GM12878 (cell line): Measurements from ENCODE around the gene TARS3. TPM values are rescaled to one million over a fixed set of nuclear protein-coding genes. Genes with fewer than 3 reads are reported as not detected.

ENCODE experiments used
- ATAC-seq: fragments of 200-7000 bp; cut with Tn5 transposase; 3 replicates; pipeline ENCODE4 v1.9.1; 2020; ENCODE audit warnings: mild to moderate bottlenecking, moderate library complexity
- BruUV-seq: library from RNA; stranded (reverse); fragments of 400-500 nt; replicated peaks from 2 replicates; lab custom pipeline; 2021; lab: Mats Ljungman, UMichigan
- CTCF ChIA-PET: fragments of 300-600 bp; sonication (Branson Sonifier 250); formaldehyde crosslinking; extraction: SDS; loops from one replicate; lab custom pipeline; 2021; ENCODE audit warnings: inconsistent platforms; lab: Yijun Ruan, JAX
- POLR2A ChIA-PET: fragments of 350-600 bp; formaldehyde crosslinking; extraction: SDS; loops from one replicate; lab custom pipeline; 2021; ENCODE audit warnings: inconsistent platforms; lab: Charles Lee
- RAD21 ChIA-PET: fragments of 300-600 bp; sonication (Branson Sonifier 250); formaldehyde crosslinking; loops from one replicate; lab custom pipeline; 2023; ENCODE audit warnings: antibody characterized with exemption; ENCODE audit not compliant: unreplicated experiment; lab: Charles Lee
- SMC1A ChIA-PET: fragments of 300-600 bp; sonication (Branson Sonifier 250); formaldehyde crosslinking; loops from one replicate; lab custom pipeline; 2023; ENCODE audit not compliant: unreplicated experiment, uncharacterized antibody; lab: Charles Lee
- DNase-seq: peaks from one replicate; pipeline ENCODE4 v3.0.0-alpha.2; 2011; ENCODE audit warnings: low read depth, low spot score
- FAIRE-seq: peaks from 3 replicates; lab custom pipeline; 2011; peaks lifted over from hg19 to GRCh38; lab: Jason Lieb, UNC
- H2AFZ ChIP-seq: 2 replicates; pipeline ENCODE4 v1.6.0; 2011; ENCODE audit warnings: low read depth, low read length, control low read depth; ENCODE audit not compliant: control insufficient read depth
- H3K27ac ChIP-seq: 2 replicates; pipeline ENCODE4 v1.5.1; 2011; ENCODE audit warnings: control low read depth; ENCODE audit not compliant: control insufficient read depth, insufficient read depth
- H3K27me3 ChIP-seq, 2 experiments: replicated peaks in 1 of 2; 2 replicates each; pipeline versions ENCODE4 v1.6.0 to v1.6.1; 2011; ENCODE audit warnings: low read length in 1 of 2; ENCODE audit not compliant: control insufficient read depth in 2 of 2, insufficient read depth in 2 of 2
- H3K36me3 ChIP-seq, 2 experiments: 2 replicates each; pipeline ENCODE4 v1.5.1; 2011; ENCODE audit warnings: low read length in 1 of 2; ENCODE audit not compliant: control insufficient read depth in 2 of 2, insufficient read depth in 2 of 2
- H3K4me1 ChIP-seq: 2 replicates; pipeline ENCODE4 v1.6.1; 2011; ENCODE audit warnings: mild to moderate bottlenecking, low read length, moderate library complexity, mixed read lengths; ENCODE audit not compliant: control insufficient read depth, insufficient read depth
- H3K4me2 ChIP-seq: 2 replicates; pipeline ENCODE4 v1.6.0; 2011; ENCODE audit warnings: control low read depth; ENCODE audit not compliant: control insufficient read depth, insufficient read depth
- H3K4me3 ChIP-seq: fragments of 200-600 bp; sonication (generic); 2 replicates; pipeline ENCODE4 v1.5.1; 2016
- H3K79me2 ChIP-seq: 2 replicates; pipeline ENCODE4 v1.6.0; 2011; ENCODE audit warnings: low read length; ENCODE audit not compliant: control insufficient read depth, insufficient read depth
- H3K9ac ChIP-seq: 2 replicates; pipeline ENCODE4 v1.8.0; 2011; ENCODE audit warnings: low read length, control low read depth, mixed read lengths; ENCODE audit not compliant: control insufficient read depth, insufficient read depth
- H3K9me3 ChIP-seq: replicated peaks from 3 replicates; pipeline ENCODE4 v1.5.1; 2011; ENCODE audit warnings: mild to moderate bottlenecking, low read length; ENCODE audit not compliant: control insufficient read depth, insufficient read depth
- H4K20me1 ChIP-seq: 2 replicates; pipeline ENCODE4 v1.6.0; 2011; ENCODE audit not compliant: control insufficient read depth, insufficient read depth
- ELK1 ChIP-seq: IDR thresholded peaks from 2 replicates; pipeline ENCODE4 v1.6.1; 2012; ENCODE audit warnings: low read depth, low read length, improper control_type of control experiment
- FOS ChIP-seq: IDR thresholded peaks from 3 replicates; pipeline ENCODE4 v1.6.1; 2011; ENCODE audit warnings: borderline replicate concordance; ENCODE audit not compliant: insufficient read length; ENCODE audit errors: extremely low read depth
- HCFC1 ChIP-seq: fragments of 150-350 bp; IDR thresholded peaks from 2 replicates; pipeline ENCODE4 v1.6.1; 2014; ENCODE audit warnings: low read length
- LARP7 ChIP-seq: fragments of 450-650 bp; IDR thresholded peaks from 2 replicates; pipeline ENCODE4 v1.6.1; 2017; ENCODE audit warnings: mild to moderate bottlenecking
- NKRF ChIP-seq: fragments of 450-650 bp; conservative IDR thresholded peaks from 2 replicates; pipeline ENCODE4 v1.6.1; 2017; ENCODE audit warnings: mild to moderate bottlenecking, moderate library complexity
- REST ChIP-seq: IDR thresholded peaks from 2 replicates; pipeline ENCODE4 v1.6.1; 2012; ENCODE audit warnings: mild to moderate bottlenecking, low read depth, low read length
- RUNX3 ChIP-seq: IDR thresholded peaks from 2 replicates; pipeline ENCODE4 v1.6.1; 2012; ENCODE audit warnings: low read length, inconsistent platforms
- STAT3 ChIP-seq: IDR thresholded peaks from 2 replicates; pipeline ENCODE4 v1.6.1; 2011; ENCODE audit warnings: low read depth, low read length, improper control_type of control experiment
- ZBTB40 ChIP-seq: fragments of 450-650 bp; IDR thresholded peaks from 2 replicates; pipeline ENCODE4 v1.6.1; 2016; ENCODE audit warnings: mild to moderate bottlenecking, moderate library complexity, borderline replicate concordance
- WGBS: methylation state at CpG from one replicate; pipeline ENCODE4 v1.1.6; 2016; ENCODE audit warnings: low lambda C conversion rate; ENCODE audit not compliant: insufficient replicate concordance, insufficient coverage; ENCODE audit errors: missing lambda C conversion rate; 5-methylcytosine and 5-hydroxymethylcytosine counted together
- in situ Hi-C: fragments of 300-500 bp; cut with MboI; formaldehyde crosslinking; loops from 9 replicates; pipeline ENCODE4 v1.14.3; 2018; ENCODE audit warnings: mixed read lengths
- intact Hi-C: fragments of 100-400 bp; cut with micrococcal nuclease; formaldehyde crosslinking; loops from one replicate; pipeline ENCODE4 v1.14.2; 2022; ENCODE audit not compliant: unreplicated experiment
- polyA plus RNA-seq, 11 experiments: library from polyadenylated mRNA; depleted of rRNA in 4 of 11; unstranded in 6 of 11; stranded (reverse) in 5 of 11; fragments of >200 nt; fragmentation: Nextera tagmentation in 4 of 11; fragmentation: Illumina TruSeq in 1 of 11; extraction: Ambion mirVana in 4 of 11; extraction: Trizol in 1 of 11; gene quantifications; 1 replicate in 1 of 11; 2 replicates in 10 of 11; pipeline versions ENCODE4 v1.2.1 to v1.2.3, GENCODE V29; 2011 to 2016; ENCODE audit warnings: inconsistent platforms in 2 of 11, missing spikeins in 2 of 11, low read depth in 1 of 11
- total RNA-seq, 4 experiments: library from RNA; depleted of rRNA in 3 of 4; stranded (reverse); fragments of >200 nt in 3 of 4; fragmentation: Illumina TruSeq in 1 of 4; extraction: Trizol in 1 of 4; gene quantifications; 2 replicates each; pipeline versions ENCODE4 v1.2.1 to v1.2.3, GENCODE V29; 2013 to 2021

TARS3 gene
- total and polyA plus RNA-seq, 10 of the 15 experiments (the other 5 are each of a cell fraction or from before 2014, with no cell fraction given): 1.4 to 7.8 (median 5.3) TPM

DNA sequence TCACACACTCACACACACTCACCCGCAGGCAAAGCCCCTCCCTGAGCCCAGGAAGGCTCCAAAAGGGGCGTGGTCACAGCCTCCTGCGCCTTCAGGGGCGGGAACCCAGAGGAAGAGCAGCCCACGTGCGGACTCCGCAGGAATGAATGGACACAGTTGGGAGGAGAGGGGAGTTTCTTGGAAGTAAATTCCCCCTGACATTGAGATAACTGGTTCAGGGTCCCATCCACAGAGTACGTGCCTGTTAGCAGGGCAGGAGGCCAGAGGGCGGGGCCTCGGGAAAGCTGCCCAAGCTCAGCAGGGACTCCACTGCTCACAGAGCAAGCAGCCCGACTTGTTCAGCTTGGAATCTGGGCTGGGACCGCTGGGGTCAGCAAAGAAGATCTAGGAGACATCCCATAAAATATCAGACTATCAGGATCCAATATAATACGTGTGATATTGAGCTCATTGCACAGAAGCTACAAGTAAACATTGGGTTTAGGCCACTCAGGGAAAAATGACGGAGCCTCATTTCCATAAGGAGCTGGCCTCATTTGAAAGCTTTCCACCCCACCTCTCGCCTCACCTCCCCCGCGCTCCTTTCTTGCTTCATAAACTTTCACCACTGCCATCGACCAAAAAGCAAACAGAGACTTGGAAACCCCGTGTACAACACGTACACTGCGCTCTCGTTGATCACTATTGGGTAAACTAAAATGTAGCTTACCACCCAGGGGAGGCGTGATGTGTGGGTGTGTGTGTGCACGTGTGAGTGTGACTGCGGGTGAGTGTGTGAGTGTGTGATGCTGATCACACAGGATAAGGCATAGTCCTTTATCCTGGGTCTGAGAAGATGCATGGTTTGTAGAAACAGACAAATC lies 108.1 kb downstream of the TARS3 start:
- POLR2A ChIA-PET: no interaction called here
- RAD21 ChIA-PET: no interaction called here
- no TSS peak for BruUV-seq
- DNase-seq (no peak), FAIRE-seq (no peak), ATAC-seq (no peak)
- peaks cover 0 to 2% of the 10 kb centered on the region in 2 experiments; a peak in 1 of 4 replicates for H3K36me3 ChIP-seq
- SMC1A ChIA-PET: no interaction called here
- intact Hi-C loops (no loop called here), in situ Hi-C loops (no loop called here)
- CTCF ChIA-PET: interaction anchor here (0.6 to 1.5 kb wide), 2 partner anchors 25 to 358 kb away, joined by 3 read pairs; no protein-coding TSS in a partner anchor
- H3K9me3 ChIP-seq: no peaks in the 10 kb centered on the region
- no peaks in the 10 kb centered on the region for H3K27me3 ChIP-seq
- WGBS: 62% methylated on average over 25 of the region's 25 CpGs
- no peak overlapping the region for H3K4me3 ChIP-seq
- H3K9ac ChIP-seq: no peak overlapping the region
- no peaks in the 10 kb centered on the region for H4K20me1 ChIP-seq
- H2AFZ ChIP-seq: no peak overlapping the region
- no peaks in the 10 kb centered on the region for H3K79me2 ChIP-seq
- H3K27ac ChIP-seq: no peak overlapping the region
- H3K4me2 ChIP-seq: no peak overlapping the region
- H3K4me1 ChIP-seq: peaks cover 15% of the 10 kb centered on the region
- no peak for TF ChIP-seq REST
- TF ChIP-seq ELK1: no peak
- no peak for TF ChIP-seq STAT3
- no peak for TF ChIP-seq FOS
- no peak for TF ChIP-seq LARP7
- TF ChIP-seq RUNX3: no peak
- no peak for TF ChIP-seq HCFC1
- TF ChIP-seq ZBTB40: no peak
- no peak for TF ChIP-seq NKRF
